NCI-H82 treated with DMSO at 0.1 percent for 48 hours (cell line): ENCODE data around the gene ETV6.
"Not testable (repeated sequence)": the region's sequence is repeated elsewhere in the genome, so short reads cannot be mapped to it uniquely, and the experiment has no call there.

Experiments used
- DNase-seq: peaks from one replicate; lab custom pipeline; 2025; ENCODE audit not compliant: unreplicated experiment; lab: John Stamatoyannopoulos, UW

Gene ETV6

GRCh38 chr12:11667171-11667570, 17.7 kb downstream of the ETV6 start:
- DNase-seq = no peak

DNA sequence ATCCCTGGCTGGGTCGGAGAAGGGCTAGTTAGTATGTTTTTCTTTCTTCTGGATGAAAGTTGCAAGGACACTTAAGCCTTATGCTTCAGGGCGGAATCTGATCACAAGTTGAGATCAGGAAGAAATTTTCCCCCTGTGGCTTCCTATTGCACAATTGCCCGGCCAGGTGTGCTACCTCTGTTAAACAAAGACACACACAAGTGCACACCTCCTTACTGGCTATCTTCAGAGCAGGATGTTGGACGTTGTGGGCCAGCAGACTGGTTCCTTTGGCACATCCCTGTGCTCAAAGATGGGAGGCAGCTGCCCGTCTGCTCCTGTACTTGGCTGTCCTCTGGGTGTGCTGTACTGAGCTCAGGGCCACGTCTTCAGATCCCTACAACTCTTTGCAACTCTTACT, 19.1 kb downstream of the ETV6 start:
- no peak for DNase-seq

DNA sequence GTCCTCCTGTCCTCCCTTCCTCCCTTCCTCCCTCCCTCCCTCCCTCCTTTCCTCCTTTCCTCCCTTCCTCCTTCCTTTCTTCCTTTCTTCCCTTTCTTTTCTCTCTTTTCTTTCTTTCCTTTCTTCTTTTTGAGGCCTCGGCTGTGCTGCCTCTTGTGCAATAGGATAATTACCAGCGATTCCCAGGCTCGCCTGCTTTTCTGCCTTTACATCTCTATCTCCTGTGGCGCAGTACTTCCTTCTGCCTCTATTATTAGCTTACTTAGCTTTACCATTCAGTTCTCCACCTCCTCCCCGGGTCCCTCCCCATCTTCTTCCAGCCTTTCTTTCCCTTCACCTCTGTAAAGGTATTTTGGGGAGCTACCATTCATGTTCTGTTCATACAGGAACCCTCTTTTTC, 19.9 kb downstream of the ETV6 start:
- no peak for DNase-seq

DNA sequence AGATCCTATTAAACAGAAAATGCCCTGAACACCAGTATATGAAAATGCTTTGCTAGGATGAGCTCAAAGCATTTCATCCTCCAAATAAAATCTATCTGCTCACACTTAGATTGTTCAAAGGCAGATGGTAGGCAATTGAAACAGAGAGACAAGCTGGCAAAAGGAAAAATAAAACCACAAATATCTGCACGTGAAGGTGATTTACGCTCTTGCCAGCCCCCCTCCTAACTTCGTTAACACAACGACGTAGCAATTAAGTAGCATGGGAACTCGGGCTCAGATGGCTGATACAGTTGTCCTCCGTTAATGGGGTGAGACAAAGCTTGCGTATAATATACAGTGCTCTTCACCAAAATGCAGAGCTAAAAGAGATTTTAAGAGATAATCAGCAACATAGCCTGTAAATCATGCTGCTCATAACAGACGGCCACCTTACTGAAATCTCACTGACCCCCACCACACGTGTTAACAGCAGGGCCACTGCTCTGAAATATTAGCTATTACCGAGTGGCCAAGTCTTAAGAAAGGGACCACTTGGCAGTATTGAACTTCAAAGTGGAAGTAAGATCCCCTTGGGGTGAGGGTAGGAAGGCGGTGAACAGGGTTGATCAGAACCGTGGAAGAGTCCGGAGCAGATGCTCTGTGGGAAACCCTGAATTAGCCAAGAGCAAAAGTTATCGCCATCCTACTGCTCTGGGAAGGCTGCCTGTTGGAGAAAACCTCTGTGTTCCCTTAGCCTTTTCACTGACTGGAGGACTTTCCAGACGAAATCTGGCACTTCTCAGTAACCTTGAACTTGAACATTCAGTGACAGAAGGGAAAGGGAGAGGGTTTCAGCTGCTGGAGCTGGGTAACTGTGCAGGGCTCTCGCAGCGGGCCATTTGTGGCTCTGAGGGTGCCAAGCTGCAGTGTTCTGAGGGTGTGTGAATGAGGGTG, 23.1 kb downstream of the ETV6 start:
- no peak for DNase-seq

DNA sequence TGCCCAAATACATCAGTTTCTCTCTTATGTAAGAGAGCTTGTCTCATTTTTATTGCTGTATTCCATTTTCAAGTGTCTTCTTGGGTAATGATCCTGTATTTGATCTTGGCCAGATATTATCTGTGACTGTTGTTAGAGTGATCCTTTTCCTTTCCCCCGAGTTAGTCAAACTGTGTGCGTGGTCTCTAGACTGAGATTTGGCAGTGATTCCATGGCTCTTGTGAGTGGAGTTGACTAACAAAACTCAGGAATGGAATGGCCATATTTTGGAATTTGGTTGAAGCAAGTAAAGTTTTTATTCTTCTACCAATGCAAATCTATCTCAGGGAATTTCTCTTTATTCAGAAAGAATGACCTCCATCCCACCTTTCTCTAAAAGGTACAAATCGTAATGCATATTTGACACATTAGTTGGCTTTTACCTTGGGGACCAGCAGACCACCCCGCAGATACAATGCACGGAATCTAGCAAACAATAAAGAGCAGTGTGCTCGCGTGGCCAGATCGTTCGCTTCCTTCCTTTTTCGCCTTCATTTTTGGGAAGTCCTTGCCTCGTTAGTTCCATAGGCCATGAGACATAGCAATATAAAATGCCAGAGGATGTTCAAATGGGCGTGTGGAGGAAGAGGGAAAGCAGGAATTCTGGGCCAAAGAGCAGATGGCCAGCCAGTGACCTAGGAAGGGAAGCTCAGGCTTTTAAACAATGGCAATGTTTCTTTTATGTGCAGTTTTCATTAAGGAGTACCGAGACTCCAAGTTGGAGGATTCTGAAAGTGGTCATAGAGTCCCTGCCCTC, 24.4 kb downstream of the ETV6 start:
- no peak for DNase-seq

DNA sequence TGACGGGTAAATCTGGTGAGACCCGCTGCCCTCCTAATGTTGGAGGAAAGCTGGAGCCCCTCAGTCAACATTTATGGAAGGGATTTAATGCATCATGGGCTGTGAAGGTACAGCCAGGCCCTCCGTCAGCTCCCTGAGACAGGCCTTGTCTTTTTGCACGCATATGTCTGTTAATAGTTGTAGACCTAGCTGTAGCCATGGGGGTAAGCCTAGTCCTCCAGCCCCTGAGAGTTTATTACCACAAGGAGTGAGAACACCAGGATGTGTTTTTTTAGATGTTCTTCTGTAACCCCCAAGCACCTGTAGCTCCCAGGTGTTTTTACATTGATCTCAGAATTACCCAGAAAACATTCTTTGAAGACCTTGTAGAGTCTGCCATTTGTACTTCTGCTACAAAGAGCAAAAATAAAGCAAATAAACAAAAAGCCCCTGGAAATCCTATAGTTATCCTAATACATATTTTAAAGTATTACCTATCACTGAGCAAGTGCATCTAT, 25.5 kb downstream of the ETV6 start:
- DNase-seq = no peak

DNA sequence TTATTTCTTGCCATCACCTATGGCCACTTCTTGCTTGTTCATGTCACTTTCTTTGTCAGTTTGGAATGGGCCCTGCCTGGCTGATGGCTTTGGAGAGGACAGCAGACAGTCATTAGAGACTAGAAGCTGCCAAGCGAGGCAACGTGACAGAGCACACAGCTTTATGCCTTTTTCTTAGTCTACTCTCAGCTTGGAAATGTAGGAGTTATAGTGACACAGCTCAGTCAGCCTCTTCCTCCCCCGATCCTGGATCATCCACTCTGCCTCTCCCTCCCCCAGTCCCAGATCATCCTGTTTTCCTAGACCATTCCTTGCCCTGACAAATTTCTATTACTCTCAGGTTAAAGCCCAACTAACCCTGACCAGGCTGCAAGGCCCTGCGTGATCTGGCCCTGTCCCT, 26.6 kb downstream of the ETV6 start:
- DNase-seq = no peak

DNA sequence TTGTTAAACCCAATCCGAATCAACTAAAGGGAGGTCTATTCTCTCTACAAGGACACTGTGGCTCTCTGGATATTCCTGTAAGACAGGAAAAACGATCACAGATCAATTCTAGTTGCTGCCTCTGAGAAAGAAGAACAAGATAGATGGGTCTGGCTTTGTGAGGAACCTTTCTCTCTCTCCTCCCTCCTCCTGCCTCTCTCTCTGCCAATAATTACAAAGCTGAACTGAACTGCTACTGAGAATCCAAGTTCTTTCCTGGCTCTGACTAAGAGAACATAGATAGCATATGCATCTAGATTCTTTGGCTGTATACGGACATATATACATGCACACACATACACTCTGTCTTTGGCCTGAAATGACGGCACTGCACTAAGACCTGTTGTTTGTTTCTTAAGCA, 27.6 kb downstream of the ETV6 start:
- DNase-seq = no peak

- no peak for DNase-seq
These were observed 28.3 kb downstream of the ETV6 start for GRCh38 chr12:11677752-11678151.

GRCh38 chr12:11678781-11679180, 29.3 kb downstream of the ETV6 start:
- DNase-seq = no peak

DNA sequence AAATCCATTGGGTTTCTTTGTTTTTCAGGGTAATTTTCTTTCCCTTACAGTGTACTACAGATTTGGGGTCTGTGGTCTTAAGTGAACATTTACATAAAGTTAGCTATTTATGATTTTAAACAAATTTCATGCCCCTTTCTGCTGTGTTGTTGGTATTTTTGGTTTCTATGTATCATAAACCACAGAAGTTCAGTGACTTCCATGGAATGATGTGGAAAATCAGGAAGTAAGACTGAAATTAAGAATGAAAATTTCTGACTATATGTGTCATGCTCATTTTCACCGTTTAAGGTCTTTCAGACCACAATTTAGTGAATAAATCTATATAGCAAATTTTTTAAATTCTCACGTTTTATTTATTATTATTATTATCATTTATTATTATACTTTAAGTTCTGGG, 31.7 kb downstream of the ETV6 start:
- DNase-seq = no peak

DNA sequence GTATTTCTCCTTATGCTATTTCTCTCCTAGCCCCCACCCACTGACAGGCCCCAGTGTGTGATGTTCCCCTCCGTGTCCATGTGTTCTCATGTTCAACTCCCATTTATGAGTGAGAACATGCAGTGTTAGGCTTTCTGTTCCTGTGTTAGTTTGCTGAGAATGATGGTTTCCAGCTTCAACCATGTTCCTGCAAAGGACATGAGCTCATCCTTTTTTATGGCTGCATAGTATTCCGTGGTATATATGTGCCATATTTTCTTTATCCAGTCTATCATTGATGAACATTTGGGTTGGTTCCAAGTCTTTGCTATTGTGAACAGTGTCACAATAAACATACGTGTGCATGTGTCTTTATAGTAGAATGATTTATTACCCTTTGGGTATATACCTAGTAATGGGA, 32.2 kb downstream of the ETV6 start:
- not testable (repeated sequence) for DNase-seq

DNA sequence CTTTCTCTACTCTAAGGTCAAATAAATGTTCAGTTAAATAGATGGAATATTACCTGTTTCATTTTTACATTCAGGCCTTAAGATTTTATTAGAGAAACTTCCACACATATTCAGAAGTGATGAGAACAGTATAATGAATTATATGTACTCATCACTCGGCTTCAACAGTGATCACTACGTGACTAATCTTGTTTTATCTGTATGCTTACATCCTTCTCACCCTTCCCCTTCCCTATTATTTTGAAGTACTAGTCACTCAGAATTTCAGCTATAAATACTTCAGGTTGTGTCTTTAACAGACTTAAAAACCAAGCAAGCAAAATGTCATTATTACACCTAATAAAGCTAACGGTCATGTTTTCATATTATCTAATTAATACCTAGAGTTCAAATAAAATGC, 34.9 kb downstream of the ETV6 start:
- DNase-seq = no peak

DNA sequence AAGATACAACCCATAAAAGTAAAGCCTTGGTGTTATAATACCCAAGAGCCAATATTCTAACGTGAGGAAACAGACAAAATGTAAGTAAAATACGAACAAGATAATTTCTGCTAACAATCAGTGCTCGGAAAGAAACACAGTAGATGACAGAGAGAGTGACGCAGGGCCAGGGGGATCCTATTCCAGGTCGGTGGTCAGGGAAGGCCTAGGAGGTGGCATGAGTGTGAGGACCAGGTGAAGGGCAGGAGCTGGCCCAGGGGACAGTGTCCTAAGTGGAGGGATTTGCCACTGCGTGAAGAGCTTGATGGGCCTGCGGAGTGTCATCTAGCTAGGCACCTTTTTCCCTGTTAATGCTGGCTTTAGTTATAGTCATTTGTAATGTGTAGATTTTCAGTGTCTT, 35.3 kb downstream of the ETV6 start:
- DNase-seq = no peak

DNA sequence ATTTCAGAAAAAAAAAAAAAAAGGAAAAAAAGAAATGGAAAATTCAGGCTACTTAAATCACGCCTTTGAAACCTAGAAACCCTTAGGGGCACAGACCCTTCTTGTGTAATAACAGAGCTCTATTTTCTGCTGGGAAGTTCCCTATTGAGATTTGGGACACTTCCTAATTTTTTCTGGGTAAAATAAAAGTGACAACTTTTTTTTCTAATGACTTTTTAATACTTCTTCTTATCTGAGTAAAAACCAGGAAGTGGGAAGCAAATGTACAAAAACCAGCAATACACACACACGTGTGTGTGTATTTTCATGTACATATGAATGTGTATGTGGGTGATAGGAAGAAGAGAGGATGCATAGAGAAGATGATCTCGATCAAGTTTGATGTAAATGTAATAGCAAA, 35.8 kb downstream of the ETV6 start:
- no peak for DNase-seq

- DNase-seq = no peak
These were observed 36.2 kb downstream of the ETV6 start for GRCh38 chr12:11685716-11686115.

- DNase-seq = no peak
These were observed 36.6 kb downstream of the ETV6 start for GRCh38 chr12:11686120-11686519.

DNA sequence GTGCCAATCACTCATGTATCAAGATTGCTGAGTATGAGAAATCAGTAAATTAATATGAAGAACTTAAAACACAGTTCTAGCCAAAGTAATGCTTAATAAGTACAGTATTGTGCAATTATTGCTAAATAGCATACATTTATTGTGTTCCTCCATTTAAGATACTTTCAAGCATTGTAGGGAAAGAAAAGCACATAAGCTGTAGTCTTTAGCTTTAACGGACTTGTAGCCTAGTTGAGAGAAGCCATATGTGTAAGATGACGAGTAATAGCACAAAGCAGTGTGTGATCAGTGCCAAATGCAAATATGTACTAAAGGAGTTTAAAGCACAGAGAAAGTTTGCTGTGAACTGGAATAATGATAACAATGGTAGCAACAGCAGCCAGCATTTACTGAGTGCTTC, 38.1 kb downstream of the ETV6 start:
- no peak for DNase-seq

DNA sequence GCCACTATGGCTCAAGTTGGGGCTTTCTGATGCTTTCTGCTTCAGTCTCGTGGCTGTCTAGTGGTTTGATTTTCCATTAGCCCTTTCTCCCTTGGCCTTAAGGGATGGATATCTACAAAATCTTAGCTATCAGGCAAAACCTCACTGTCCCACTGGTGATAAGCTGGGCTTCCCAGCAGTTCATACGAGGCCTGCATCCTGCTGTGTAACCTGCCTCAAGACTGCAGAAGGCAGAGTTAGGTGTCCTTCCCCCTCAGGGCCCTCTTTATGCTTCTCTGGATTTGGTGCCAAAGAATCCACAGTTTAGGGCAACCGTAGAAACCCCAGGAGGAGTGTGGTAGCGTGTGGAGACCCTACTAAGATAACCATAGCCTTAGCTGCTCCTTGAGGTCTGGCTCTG, 38.9 kb downstream of the ETV6 start:
- no peak for DNase-seq

- no peak for DNase-seq
These were observed 39.4 kb downstream of the ETV6 start for GRCh38 chr12:11688831-11689230.

GRCh38 chr12:11689591-11690186, 40.2 kb downstream of the ETV6 start:
- DNase-seq = peak; percentile 41

GRCh38 chr12:11693067-11693466, 43.6 kb downstream of the ETV6 start:
- no peak for DNase-seq
